NT2/D1 (cell line): ENCODE data around the gene ITPKB.
"Not testable (repeated sequence)": the region's sequence is repeated elsewhere in the genome, so short reads cannot be mapped to it uniquely, and the experiment has no call there.

ENCODE experiments used
- DNase-seq: peaks from one replicate; pipeline ENCODE4 v3.0.0-alpha.2; 2011; ENCODE audit warnings: low read depth, low spot score
- H3K27me3 ChIP-seq: 2 replicates; pipeline ENCODE4 v1.6.0; 2011; ENCODE audit warnings: mild to moderate bottlenecking; ENCODE audit not compliant: insufficient read length, insufficient read depth
- H3K36me3 ChIP-seq: 2 replicates; pipeline ENCODE4 v1.6.1; 2011; ENCODE audit warnings: mild to moderate bottlenecking, low read length, mixed read lengths; ENCODE audit not compliant: insufficient read depth, insufficient read length
- H3K4me1 ChIP-seq: 2 replicates; pipeline ENCODE4 v1.5.1; 2011; ENCODE audit not compliant: insufficient read depth, insufficient read length
- H3K4me3 ChIP-seq: 2 replicates; pipeline ENCODE4 v1.5.1; 2011; ENCODE audit warnings: low read depth; ENCODE audit not compliant: insufficient read length
- H3K9ac ChIP-seq: 2 replicates; pipeline ENCODE4 v1.6.0; 2011; ENCODE audit warnings: low read depth; ENCODE audit not compliant: insufficient read length
- H3K9me3 ChIP-seq: 2 replicates; pipeline ENCODE4 v1.5.1; 2011; ENCODE audit warnings: mild to moderate bottlenecking, low read length; ENCODE audit not compliant: insufficient read depth
- SUZ12 ChIP-seq: IDR thresholded peaks from 2 replicates; pipeline ENCODE4 v1.6.1; 2011; ENCODE audit not compliant: insufficient read length, insufficient read depth; ENCODE audit errors: extremely low read depth
- YY1 ChIP-seq: IDR thresholded peaks from 2 replicates; pipeline ENCODE4 v1.6.1; 2011; ENCODE audit not compliant: insufficient read length, insufficient read depth
- ZNF274 ChIP-seq: IDR thresholded peaks from 2 replicates; pipeline ENCODE4 v1.6.1; 2011; ENCODE audit warnings: mild to moderate bottlenecking, low read depth, low read length

ITPKB gene

GRCh38 chr1:226728448-226728847, 10.6 kb downstream of the ITPKB start:
- TF ChIP-seq YY1 (no peak), ZNF274 (no peak)
- Histone ChIP-seq H3K36me3 (peaks cover 30% of the 10 kb centered on the region), H3K27me3 (no peaks in the 10 kb centered on the region), H3K9me3 (no peaks in the 10 kb centered on the region), H3K4me3 (no peak overlapping the region), H3K4me1 (peaks cover 24% of the 10 kb centered on the region), H3K9ac (no peak overlapping the region)
- no peak for DNase-seq

DNA sequence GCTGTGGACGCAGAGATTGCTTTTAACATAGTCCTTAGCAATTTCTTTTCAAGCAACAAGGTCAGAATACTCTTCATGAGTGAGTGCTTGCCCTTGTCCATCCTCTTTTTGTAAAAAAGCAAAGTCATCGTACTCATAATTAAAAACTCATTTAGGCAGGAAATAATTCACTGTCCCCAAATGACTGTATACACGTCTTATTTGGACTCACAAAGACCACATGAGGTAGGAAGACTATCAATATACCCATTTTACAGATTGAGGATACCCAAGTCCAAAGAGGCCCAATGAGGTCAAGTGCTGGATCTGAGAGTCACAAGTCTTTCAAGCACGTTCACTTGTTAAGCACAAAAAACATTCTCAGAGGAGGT, 13.2 kb downstream of the ITPKB start:
- TF ChIP-seq SUZ12, result no peak
- TF ChIP-seq YY1, result no peak
- no peak for TF ChIP-seq ZNF274
- no peaks in the 10 kb centered on the region for H3K27me3 ChIP-seq
- peaks cover 24% of the 10 kb centered on the region for H3K36me3 ChIP-seq
- DNase-seq, result no peak
- H3K9me3 ChIP-seq, result no peaks in the 10 kb centered on the region
- no peak overlapping the region for H3K4me3 ChIP-seq
- H3K9ac ChIP-seq, result no peak overlapping the region
- peaks cover 39% of the 10 kb centered on the region for H3K4me1 ChIP-seq

GRCh38 chr1:226723657-226724532, 15.2 kb downstream of the ITPKB start:
- H3K9ac ChIP-seq, result peak overlapping the region; percentile 62
- no peaks in the 10 kb centered on the region for H3K27me3 ChIP-seq
- peaks cover 23% of the 10 kb centered on the region for H3K36me3 ChIP-seq
- DNase-seq, result peak; percentile 89
- peak overlapping the region; percentile 18 for H3K4me3 ChIP-seq
- H3K4me1 ChIP-seq, result peaks cover 39% of the 10 kb centered on the region
- H3K9me3 ChIP-seq, result no peaks in the 10 kb centered on the region
- TF ChIP-seq ZNF274 (no peak), YY1 (no peak), SUZ12 (no peak)

- Histone ChIP-seq H3K4me1 (peaks cover 39% of the 10 kb centered on the region), H3K9ac (peak overlapping the region; percentile 44), H3K27me3 (no peaks in the 10 kb centered on the region), H3K9me3 (no peaks in the 10 kb centered on the region), H3K36me3 (peaks cover 19% of the 10 kb centered on the region), H3K4me3 (no peak overlapping the region)
- no peak for TF ChIP-seq ZNF274
- no peak for DNase-seq
Measured at GRCh38 chr1:226722901-226723656, 16.0 kb downstream of the ITPKB start.

- Histone ChIP-seq H3K36me3 (peaks cover 19% of the 10 kb centered on the region), H3K4me1 (peaks cover 36% of the 10 kb centered on the region), H3K9me3 (no peaks in the 10 kb centered on the region), H3K27me3 (no peaks in the 10 kb centered on the region), H3K4me3 (no peak overlapping the region), H3K9ac (no peak overlapping the region)
- TF ChIP-seq YY1 (no peak), SUZ12 (no peak), ZNF274 (no peak)
- DNase-seq, result no peak
Measured at GRCh38 chr1:226722240-226722900, 16.7 kb downstream of the ITPKB start.

DNA sequence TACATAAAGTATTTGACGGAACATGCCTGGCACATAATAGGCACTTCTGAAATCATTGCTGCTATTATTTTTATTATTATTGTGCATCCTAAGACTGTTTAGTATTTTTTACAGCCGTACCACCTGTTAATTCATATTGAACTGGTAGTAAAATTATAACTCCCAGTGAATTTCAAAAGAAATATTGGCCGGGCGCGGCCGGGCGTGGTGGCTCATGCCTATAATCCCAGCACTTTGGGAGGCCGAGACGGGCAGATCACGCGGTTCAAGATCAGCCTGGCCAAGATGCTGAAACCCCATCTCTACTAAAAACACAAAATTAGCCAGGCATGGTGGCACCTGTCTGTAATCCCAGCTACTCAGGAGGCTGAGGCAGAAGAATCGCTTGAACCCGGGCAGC, 18.5 kb downstream of the ITPKB start:
- DNase-seq, H3K9me3 ChIP-seq, H3K4me3 ChIP-seq, H3K9ac ChIP-seq, H3K27me3 ChIP-seq: not testable (repeated sequence)
- Histone ChIP-seq H3K36me3 (peaks cover 14% of the 10 kb centered on the region), H3K4me1 (peaks cover 34% of the 10 kb centered on the region)

DNA sequence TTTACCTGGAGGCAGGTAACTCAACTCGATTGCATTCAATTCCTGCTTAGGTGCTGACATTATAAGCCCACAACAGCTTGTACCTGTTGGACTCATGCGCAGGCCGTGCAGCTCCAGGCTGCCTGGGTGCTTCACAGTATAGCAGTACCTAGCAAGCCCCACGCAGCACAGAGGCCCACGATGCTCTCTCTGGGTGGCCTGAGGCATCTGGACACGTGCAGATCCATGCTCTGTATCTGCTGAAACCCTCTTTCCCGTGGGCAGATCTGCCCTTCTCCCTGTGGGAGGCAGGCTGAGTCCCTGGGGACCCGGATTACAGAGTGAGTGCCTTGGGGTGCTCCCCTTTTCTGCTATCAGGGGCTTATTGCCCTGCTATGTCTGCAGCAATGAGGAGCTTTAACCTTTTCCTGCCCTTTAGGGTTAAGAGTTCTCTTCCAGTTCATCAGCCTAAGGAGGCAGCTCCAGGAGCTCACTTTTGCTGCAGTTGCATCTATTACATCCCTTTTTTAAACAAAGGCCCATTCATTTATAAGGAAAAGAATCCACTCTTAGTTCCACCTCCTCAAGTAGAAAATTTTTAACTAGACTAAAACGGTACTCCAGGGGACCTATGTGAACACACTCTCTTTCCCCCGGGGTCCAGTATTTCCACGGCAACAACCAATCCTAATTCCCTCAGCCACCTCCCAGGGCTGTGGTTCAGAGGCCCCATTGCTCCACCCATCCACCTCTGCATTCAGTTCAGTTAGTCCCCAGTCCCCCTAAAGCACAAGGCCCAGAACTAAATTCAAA, 19.3 kb downstream of the ITPKB start:
- Histone ChIP-seq H3K27me3 (no peaks in the 10 kb centered on the region), H3K4me3 (no peak overlapping the region), H3K4me1 (peaks cover 27% of the 10 kb centered on the region), H3K9me3 (peaks cover 2% of the 10 kb centered on the region; the same call in 1 of the 2 replicates), H3K9ac (peak overlapping the region; percentile 27), H3K36me3 (peaks cover 12% of the 10 kb centered on the region)
- TF ChIP-seq SUZ12, result no peak
- TF ChIP-seq ZNF274, result no peak
- TF ChIP-seq YY1, result no peak
- DNase-seq, result no peak
